ENCODE results near the gene XRCC3.

XRCC3 gene

DNA sequence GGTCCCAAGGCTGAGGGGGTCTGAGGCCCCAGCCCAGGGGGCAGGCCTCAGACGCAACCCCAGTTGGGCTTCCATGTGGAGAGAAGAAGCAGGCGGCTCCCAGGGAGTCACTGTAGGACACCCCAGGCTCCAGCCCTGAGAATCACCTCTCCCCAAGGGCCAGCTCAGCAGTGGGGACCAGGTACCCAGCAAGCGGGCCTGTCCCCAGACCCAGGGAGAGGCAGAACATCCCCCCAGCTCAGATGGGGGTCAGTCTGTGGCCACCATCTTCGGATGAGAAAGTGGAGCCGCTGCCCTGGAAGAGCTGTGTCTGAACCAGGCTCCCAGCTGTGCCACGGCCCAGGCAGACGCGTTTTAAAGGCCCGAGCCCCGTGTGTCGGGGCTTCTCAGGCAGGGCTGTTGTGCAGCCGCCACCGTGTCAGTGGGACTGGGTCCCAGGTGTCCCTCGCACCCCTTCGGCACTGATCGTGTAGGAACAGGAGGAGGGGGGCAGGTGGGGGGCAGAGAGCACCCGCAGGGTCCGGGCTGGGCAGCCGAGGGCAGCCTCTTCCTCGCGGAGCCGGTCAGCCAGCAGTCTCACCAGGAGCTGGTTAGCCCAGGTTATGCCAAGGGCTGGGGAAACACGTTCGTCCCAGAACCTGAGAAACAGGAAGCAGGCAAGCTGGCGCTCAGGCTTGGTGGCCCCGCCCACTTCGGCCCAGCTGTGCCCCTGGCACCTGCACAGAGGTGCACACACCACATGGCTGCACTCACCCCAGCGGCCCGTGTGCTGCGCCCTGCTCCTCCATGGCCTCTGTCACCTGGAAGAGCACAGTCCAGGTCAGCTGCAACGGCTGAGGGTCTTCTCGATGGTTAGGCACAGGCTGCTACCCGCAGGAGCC, 16.6 kb downstream of the XRCC3 start:
- DNase-seq (ENCODE audit: low read depth) = no peak
- TF ChIP-seq, protein P1, sequence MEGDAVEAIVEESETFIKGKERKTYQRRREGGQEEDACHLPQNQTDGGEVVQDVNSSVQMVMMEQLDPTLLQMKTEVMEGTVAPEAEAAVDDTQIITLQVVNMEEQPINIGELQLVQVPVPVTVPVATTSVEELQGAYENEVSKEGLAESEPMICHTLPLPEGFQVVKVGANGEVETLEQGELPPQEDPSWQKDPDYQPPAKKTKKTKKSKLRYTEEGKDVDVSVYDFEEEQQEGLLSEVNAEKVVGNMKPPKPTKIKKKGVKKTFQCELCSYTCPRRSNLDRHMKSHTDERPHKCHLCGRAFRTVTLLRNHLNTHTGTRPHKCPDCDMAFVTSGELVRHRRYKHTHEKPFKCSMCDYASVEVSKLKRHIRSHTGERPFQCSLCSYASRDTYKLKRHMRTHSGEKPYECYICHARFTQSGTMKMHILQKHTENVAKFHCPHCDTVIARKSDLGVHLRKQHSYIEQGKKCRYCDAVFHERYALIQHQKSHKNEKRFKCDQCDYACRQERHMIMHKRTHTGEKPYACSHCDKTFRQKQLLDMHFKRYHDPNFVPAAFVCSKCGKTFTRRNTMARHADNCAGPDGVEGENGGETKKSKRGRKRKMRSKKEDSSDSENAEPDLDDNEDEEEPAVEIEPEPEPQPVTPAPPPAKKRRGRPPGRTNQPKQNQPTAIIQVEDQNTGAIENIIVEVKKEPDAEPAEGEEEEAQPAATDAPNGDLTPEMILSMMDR (conservative IDR thresholded peaks at IDR 0.05; ENCODE audit: control insufficient read depth, insufficient read depth, low read depth, low read length) = no peak
- H3K4me3 ChIP-seq (ENCODE audit: control insufficient read depth, low read depth, low read length) = no peak overlapping the region

DNA sequence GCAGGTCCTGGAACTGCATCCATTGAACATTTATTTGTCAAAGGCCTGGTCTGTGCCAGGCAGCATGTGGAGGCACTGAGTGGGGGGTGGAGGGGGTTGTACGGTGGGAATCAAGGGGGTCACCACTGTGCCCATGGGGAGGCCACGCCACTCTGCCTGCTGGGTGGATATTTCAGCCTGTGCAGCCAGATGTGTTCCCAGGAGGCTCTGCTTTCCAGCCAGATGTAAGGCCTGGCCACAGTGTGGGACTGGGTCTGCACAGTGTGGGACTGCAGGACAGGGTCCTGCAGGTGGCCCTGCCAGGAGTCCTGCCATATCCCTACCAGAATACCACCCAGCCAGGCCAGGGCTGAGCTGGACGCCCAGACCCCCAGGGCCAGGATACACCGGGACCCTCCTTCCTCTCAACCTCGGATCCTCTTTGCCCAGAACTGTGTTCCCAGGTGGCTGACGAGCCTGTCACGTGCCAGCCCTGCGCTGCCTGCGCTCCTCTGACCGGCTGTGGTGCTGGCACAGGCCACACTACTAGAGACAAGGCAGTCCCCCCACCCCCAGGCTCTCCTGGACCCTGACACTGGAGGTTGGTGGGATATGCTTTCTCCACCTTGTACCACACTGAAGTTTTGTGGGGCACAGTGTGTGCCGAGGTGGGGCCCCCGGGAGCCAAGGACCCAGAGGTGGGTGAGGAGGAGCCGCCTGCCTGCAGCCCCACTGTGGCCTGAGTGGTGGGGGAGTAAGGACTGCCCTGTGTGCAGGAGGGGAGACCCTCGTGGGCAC, 17.5 kb downstream of the XRCC3 start:
- TF ChIP-seq, protein P1 (conservative IDR thresholded peaks at IDR 0.05; ENCODE audit: control insufficient read depth, insufficient read depth, low read depth, low read length) = no peak
- no peak overlapping the region for H3K4me3 ChIP-seq (ENCODE audit: control insufficient read depth, low read depth, low read length)
- DNase-seq (ENCODE audit: low read depth) = no peak

DNA sequence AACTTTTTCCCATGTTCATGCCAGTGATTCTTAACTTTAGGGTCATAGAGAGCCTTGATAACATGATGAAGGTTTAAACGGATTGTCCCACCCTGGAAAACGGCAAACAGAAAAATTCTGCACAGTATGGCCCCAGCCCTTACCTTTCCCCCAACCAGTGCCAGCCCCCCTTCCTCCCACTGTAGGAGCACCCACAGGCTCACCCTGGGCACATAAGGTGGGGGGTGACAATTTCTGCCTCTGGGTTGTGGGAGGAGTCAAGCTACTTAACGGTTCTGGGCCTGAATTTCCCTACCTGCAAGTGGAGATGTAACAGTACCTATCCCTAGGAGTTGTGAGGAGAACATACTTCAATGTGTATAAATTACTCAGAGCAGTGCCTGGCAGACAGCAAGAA, 18.0 kb downstream of the XRCC3 start:
- H3K4me3 ChIP-seq (ENCODE audit: control insufficient read depth, low read depth, low read length) = no peak overlapping the region
- TF ChIP-seq, protein P1 (conservative IDR thresholded peaks at IDR 0.05; ENCODE audit: control insufficient read depth, insufficient read depth, low read depth, low read length) = no peak
- DNase-seq (ENCODE audit: low read depth) = no peak

DNA sequence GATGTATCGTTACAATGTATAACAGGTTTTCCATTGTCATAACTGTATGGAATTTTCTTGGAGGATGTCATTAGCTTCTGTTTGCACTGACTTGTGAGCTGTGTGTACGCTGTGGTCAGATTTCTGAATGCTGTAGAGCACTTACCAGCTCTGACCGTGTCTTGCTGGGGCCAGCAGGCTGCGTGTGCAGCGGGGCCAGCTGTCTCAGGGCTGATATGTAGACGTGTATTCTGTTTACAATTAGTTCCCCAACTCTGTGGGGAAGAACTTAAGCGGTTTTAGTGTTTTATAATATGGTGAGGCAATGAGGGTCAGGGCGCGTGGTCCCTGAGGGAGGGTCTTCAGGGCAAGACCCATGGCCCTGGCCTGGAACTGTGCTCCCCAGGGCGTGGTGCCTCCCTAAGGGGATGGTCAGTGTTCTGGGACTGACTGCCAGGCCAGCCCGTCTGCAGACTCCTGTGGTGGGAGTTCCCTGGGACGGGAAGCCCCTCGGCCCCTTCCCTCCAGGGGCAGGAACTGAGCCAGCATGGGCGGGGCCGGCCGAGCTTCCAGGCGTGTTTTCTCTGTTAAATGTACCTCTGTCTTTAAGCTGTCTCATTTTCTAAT, 18.7 kb downstream of the XRCC3 start:
- TF ChIP-seq, protein P1 (conservative IDR thresholded peaks at IDR 0.05; ENCODE audit: control insufficient read depth, insufficient read depth, low read depth, low read length) = no peak
- DNase-seq (ENCODE audit: low read depth) = peak; percentile 60
- H3K4me3 ChIP-seq (ENCODE audit: control insufficient read depth, low read depth, low read length) = no peak overlapping the region

DNA sequence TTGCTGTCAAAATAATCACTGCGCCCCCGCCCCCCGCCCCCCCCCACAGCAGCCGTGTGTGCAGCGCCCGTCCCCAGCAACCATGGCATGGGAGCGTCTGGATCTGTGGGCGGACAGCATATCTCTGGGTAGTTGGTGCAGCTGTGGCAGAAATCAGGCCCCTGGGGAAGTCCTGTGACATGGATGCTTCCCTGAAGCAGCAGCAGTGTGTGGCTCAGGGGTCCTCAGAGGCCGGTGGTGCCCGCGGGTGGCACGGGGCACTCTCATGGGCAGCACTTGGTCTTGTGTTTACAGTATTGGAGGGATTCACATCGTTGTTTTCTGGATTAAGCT, 19.2 kb downstream of the XRCC3 start:
- DNase-seq (ENCODE audit: low read depth) = no peak
- TF ChIP-seq, protein P1 (conservative IDR thresholded peaks at IDR 0.05; ENCODE audit: control insufficient read depth, insufficient read depth, low read depth, low read length) = no peak
- no peak overlapping the region for H3K4me3 ChIP-seq (ENCODE audit: control insufficient read depth, low read depth, low read length)

DNA sequence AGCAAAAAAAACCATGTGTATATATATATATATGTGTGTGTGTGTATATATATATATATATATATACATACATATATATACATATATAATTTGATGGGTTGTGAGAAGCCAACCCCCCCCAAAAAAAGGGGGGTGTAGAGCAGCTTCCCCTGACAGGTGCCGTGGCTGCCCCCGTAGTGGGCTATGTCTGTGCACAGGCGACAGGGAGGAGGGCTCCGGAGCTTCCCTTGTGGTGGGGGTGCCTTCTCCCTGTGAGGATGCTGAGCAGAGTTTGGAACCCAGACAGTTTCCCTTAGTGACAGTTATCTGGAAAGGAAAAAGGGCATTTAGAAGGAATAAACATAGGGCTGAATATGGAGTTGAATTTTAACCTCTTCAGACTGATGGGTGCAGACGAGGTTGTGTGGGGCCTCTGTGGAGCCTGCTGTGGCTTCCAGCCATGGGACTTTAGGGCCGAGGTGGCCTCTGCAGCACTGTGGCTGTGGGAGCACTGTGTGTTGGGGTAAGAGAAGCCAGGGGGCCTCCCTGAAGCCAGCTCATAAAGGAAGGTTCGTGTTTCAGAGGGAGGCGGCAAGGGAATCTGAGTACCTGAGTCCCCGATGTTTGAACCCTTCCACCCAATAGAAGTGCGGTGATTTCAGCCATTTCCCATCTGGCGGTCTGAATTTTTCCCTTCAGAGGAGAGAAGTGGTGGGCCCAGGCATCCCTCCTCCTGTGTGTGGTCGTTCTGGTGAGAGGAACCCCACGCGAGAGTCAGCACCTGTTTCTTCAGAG, 19.8 kb downstream of the XRCC3 start:
- DNase-seq (ENCODE audit: low read depth) = no peak
- H3K4me3 ChIP-seq (ENCODE audit: control insufficient read depth, low read depth, low read length) = no peak overlapping the region
- TF ChIP-seq, protein P1 (conservative IDR thresholded peaks at IDR 0.05; ENCODE audit: control insufficient read depth, insufficient read depth, low read depth, low read length) = no peak
